NCI-H2029 treated with DMSO at 0.1 percent for 48 hours (cell line): Measurements from ENCODE around the gene SNCG.
"Not testable (repeated sequence)": the region's sequence is repeated elsewhere in the genome, so short reads cannot be mapped to it uniquely, and the experiment has no call there.

Experiments
- DNase-seq: peaks from one replicate; lab custom pipeline; 2025; lab: John Stamatoyannopoulos, UW

The SNCG gene

GRCh38 chr10:86978457-86978856, 20.1 kb downstream of the SNCG start:
- DNase-seq, result not testable (repeated sequence)

- DNase-seq, result no peak
Observed at GRCh38 chr10:86979296-86979818, 21.0 kb downstream of the SNCG start.

GRCh38 chr10:86979977-86980448, 21.6 kb downstream of the SNCG start:
- DNase-seq, result no peak

- DNase-seq, result not testable (repeated sequence)
Observed at GRCh38 chr10:86981020-86981419, 22.6 kb downstream of the SNCG start.

DNA sequence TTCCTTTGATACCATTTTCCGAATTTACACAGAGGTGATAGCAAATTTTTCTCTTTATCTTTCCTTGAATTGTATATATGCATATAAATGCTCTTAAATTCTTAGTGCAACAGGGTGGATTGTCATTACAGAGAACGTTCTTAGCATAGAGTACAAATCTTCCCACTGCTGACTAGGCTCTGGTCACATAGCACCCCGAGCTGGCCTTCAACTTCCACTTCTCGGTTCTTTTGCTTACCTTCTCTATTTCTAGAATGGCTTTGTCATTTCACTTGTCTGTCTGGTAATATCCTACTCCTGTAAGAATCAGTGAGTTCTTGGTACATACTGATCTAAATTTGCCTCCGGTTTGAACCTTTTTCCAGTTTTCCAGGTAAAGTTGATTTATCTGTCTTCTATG, 23.3 kb downstream of the SNCG start:
- no peak for DNase-seq

GRCh38 chr10:86984498-86984897, 26.1 kb downstream of the SNCG start:
- not testable (repeated sequence) for DNase-seq

- DNase-seq, result no peak
Observed at GRCh38 chr10:86988520-86988919, 30.1 kb downstream of the SNCG start.

GRCh38 chr10:86991362-86991761, 33.0 kb downstream of the SNCG start:
- not testable (repeated sequence) for DNase-seq

GRCh38 chr10:86992456-86992855, 34.1 kb downstream of the SNCG start:
- no peak for DNase-seq

GRCh38 chr10:86992929-86993328, 34.5 kb downstream of the SNCG start:
- no peak for DNase-seq

DNA sequence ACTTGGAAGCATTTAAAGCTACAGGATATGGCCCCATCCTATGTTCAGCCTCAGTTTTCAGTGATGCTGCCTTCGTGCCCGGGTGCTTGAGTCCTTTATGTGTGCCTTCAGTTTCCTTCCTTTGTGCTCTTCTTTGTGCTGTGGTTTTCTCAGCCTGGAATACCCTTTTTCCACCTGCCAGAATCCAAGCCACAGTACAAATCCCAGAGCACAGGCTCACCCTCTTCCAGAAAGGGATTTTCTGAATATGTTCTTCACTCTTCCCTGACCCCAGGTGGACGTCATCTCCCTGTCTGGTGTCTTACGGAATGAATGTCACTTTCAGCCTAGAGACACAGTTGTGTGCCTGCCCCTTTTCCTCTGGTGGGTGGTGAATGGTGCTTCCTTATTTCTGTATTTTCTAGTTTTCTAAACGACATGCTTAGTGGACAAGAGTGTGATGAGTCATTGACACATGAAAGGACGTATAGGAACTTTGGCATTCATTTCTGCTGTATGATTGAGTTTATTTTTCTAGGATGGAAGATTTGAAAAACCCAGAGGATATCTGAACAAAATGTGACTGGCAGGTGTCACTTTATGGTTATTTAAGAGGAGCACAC, 41.5 kb downstream of the SNCG start:
- not testable (repeated sequence) for DNase-seq

GRCh38 chr10:87000491-87000890, 42.1 kb downstream of the SNCG start:
- DNase-seq, result no peak

DNA sequence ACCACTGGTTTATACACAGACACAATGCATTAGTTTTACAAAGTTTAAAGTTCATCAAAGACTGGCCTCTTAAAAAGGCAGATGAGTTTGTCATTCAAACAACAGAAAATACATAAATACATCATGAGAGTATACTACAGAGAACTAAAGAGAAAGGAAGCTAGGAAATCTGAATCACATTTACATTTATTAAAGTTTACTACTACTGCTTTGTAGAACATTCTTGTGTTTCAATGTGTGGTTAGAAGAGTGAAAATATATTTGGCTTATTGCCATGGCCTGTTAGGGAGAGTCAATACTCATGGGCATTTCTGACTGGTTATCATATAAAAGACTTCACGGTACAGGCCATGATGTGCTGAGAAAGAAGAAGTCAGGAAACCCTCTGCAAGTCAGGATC, 48.7 kb downstream of the SNCG start:
- not testable (repeated sequence) for DNase-seq

DNA sequence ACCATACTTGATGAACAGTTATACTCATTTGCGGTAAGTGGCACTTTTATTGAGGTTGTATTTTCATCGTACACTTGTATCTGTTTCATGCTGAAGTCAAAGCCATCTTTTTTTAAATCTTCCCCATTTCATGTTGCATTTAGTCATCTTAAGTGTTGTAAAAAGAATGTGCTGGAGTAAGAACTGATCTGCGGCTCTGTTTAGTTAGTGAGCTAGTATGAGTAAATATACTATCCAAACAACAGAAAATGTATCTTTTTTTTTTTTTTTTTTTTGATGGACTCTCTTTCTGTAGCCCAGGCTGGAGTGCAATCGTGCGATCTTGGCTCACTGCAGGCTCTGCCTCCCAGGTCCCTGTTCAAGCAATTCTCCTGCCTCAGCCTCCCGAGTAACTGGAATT, 49.3 kb downstream of the SNCG start:
- not testable (repeated sequence) for DNase-seq

GRCh38 chr10:87008303-87008702, 49.9 kb downstream of the SNCG start:
- not testable (repeated sequence) for DNase-seq

DNA sequence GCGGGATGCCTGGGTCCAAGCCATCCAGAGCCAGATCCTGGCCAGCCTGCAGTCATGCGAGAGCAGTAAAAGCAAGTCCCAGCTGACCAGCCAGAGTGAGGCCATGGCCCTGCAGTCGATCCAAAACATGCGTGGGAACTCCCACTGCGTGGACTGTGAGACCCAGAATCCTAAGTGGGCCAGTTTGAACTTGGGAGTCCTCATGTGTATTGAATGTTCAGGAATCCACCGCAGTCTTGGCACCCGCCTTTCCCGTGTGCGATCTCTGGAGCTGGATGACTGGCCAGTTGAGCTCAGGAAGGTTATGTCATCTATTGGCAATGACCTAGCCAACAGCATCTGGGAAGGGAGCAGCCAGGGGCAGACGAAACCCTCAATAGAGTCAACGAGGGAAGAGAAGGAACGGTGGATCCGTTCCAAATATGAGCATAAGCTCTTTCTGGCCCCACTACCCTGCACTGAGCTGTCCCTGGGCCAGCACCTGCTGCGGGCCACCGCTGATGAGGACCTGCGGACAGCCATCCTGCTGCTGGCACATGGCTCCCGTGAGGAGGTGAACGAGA, 50.8 kb downstream of the SNCG start:
- not testable (repeated sequence) for DNase-seq
